Astrocyte (in vitro differentiated cells and primary cell): Measurements from ENCODE around the gene GH1. TPM values are rescaled to one million over a fixed set of nuclear protein-coding genes. Genes with fewer than 3 reads are reported as not detected.

ENCODE experiments used
- DNase-seq: peaks from one replicate; pipeline ENCODE4 v3.0.0-alpha.2; 2010; ENCODE audit warnings: low read depth
- FAIRE-seq: peaks from 2 replicates; lab custom pipeline; 2011; peaks lifted over from hg19 to GRCh38; lab: Jason Lieb, UNC
- H2AFZ ChIP-seq: 2 replicates; pipeline ENCODE4 v1.6.0; 2012; ENCODE audit warnings: low read depth, low read length, inconsistent platforms
- H3K27ac ChIP-seq: 2 replicates; pipeline ENCODE4 v1.5.1; 2011; ENCODE audit warnings: low read depth, low read length, inconsistent platforms
- H3K27me3 ChIP-seq: 2 replicates; pipeline ENCODE4 v1.6.0; 2011; ENCODE audit warnings: low read length, inconsistent platforms; ENCODE audit not compliant: insufficient read depth
- H3K36me3 ChIP-seq: 2 replicates; pipeline ENCODE4 v1.5.1; 2011; ENCODE audit warnings: low read length, inconsistent platforms; ENCODE audit not compliant: insufficient read depth
- H3K4me1 ChIP-seq: 2 replicates; pipeline ENCODE4 v1.5.1; 2011; ENCODE audit warnings: low read length, inconsistent platforms; ENCODE audit not compliant: insufficient read depth
- H3K4me2 ChIP-seq: 2 replicates; pipeline ENCODE4 v1.6.0; 2012; ENCODE audit warnings: low read length, inconsistent platforms
- H3K4me3 ChIP-seq: 2 replicates; pipeline ENCODE4 v1.5.1; 2011; ENCODE audit warnings: low read depth, mild to moderate bottlenecking, low read length, inconsistent platforms; ENCODE audit not compliant: insufficient read depth
- H3K79me2 ChIP-seq: 2 replicates; pipeline ENCODE4 v1.6.0; 2012; ENCODE audit warnings: mild to moderate bottlenecking, low read length, inconsistent platforms; ENCODE audit not compliant: insufficient read depth
- H3K9ac ChIP-seq: 2 replicates; pipeline ENCODE4 v1.6.0; 2012; ENCODE audit warnings: mild to moderate bottlenecking, low read length, inconsistent platforms
- H3K9me3 ChIP-seq: 2 replicates; pipeline ENCODE4 v1.5.1; 2012; ENCODE audit warnings: low read depth, mild to moderate bottlenecking, low read length, inconsistent platforms; ENCODE audit not compliant: insufficient read depth
- H4K20me1 ChIP-seq: 2 replicates; pipeline ENCODE4 v1.6.0; 2012; ENCODE audit warnings: low read length, inconsistent platforms; ENCODE audit not compliant: insufficient read depth
- H3K27ac Mint-ChIP-seq: one replicate; pipeline ENCODE4 v1.8.0; 2021; ENCODE audit warnings: mild to moderate bottlenecking, mixed read lengths; ENCODE audit not compliant: unreplicated experiment
- H3K27me3 Mint-ChIP-seq: one replicate; pipeline ENCODE4 v1.8.0; 2021; ENCODE audit warnings: low read depth, mixed read lengths; ENCODE audit not compliant: unreplicated experiment
- H3K36me3 Mint-ChIP-seq: one replicate; pipeline ENCODE4 v1.8.0; 2021; ENCODE audit warnings: low read depth, mixed read lengths; ENCODE audit not compliant: unreplicated experiment
- H3K4me1 Mint-ChIP-seq: one replicate; pipeline ENCODE4 v1.8.0; 2021; ENCODE audit warnings: low read depth, mixed read lengths; ENCODE audit not compliant: unreplicated experiment
- H3K4me3 Mint-ChIP-seq: one replicate; pipeline ENCODE4 v1.8.0; 2021; ENCODE audit warnings: mild to moderate bottlenecking, moderate library complexity, mixed read lengths; ENCODE audit not compliant: unreplicated experiment
- H3K9me3 Mint-ChIP-seq: one replicate; pipeline ENCODE4 v1.8.0; 2021; ENCODE audit warnings: mild to moderate bottlenecking, mixed read lengths; ENCODE audit not compliant: unreplicated experiment
- CTCF ChIP-seq: IDR thresholded peaks from 2 replicates; pipeline ENCODE4 v1.5.1; 2011; ENCODE audit warnings: low read depth, mild to moderate bottlenecking, inconsistent platforms, low read length, moderate library complexity; ENCODE audit not compliant: insufficient read depth
- EZH2 ChIP-seq: IDR thresholded peaks from 2 replicates; pipeline ENCODE4 v1.6.1; 2012; ENCODE audit warnings: mild to moderate bottlenecking, low read length, inconsistent platforms; ENCODE audit not compliant: insufficient read depth
- total RNA-seq: library from RNA; stranded (reverse); gene quantifications from 2 replicates; pipeline ENCODE4 v1.2.1, GENCODE V29; 2021

Gene GH1
- total RNA-seq, 1 donor from 2014 or later: not detected

- H3K36me3 ChIP-seq: no peaks in the 10 kb centered on the region
- no peak overlapping the region for H2AFZ ChIP-seq
- no peak overlapping the region for H3K4me2 ChIP-seq
- H3K4me1 Mint-ChIP-seq: no peaks in the 10 kb centered on the region
- FAIRE-seq (no peak), DNase-seq (no peak)
- H3K9me3 Mint-ChIP-seq: peaks cover 3% of the 10 kb centered on the region
- H3K27ac ChIP-seq: no peak overlapping the region
- H3K9me3 ChIP-seq: no peaks in the 10 kb centered on the region
- H3K4me3 Mint-ChIP-seq: no peak overlapping the region
- H3K27ac Mint-ChIP-seq: no peak overlapping the region
- no peak for TF ChIP-seq EZH2
- no peak for TF ChIP-seq CTCF
- H3K27me3 ChIP-seq: no peaks in the 10 kb centered on the region
- no peaks in the 10 kb centered on the region for H4K20me1 ChIP-seq
- H3K36me3 Mint-ChIP-seq: no peaks in the 10 kb centered on the region
- no peaks in the 10 kb centered on the region for H3K79me2 ChIP-seq
- no peak overlapping the region for H3K4me3 ChIP-seq
- peaks cover 17% of the 10 kb centered on the region for H3K27me3 Mint-ChIP-seq
- H3K9ac ChIP-seq: no peak overlapping the region
- H3K4me1 ChIP-seq: no peaks in the 10 kb centered on the region
Observed at GRCh38 chr17:63941162-63941561, 22.5 kb upstream of the GH1 start.

GRCh38 chr17:63940584-63940983 lies 21.9 kb upstream of the GH1 start:
- H3K27ac Mint-ChIP-seq: no peak overlapping the region
- H3K79me2 ChIP-seq: no peaks in the 10 kb centered on the region
- no peaks in the 10 kb centered on the region for H3K9me3 ChIP-seq
- no peaks in the 10 kb centered on the region for H3K4me1 Mint-ChIP-seq
- FAIRE-seq (no peak), DNase-seq (no peak)
- TF ChIP-seq CTCF (no peak), EZH2 (no peak)
- no peak overlapping the region for H3K4me3 Mint-ChIP-seq
- H3K4me3 ChIP-seq: no peak overlapping the region
- no peak overlapping the region for H3K27ac ChIP-seq
- H3K36me3 Mint-ChIP-seq: no peaks in the 10 kb centered on the region
- H3K9me3 Mint-ChIP-seq: peaks cover 3% of the 10 kb centered on the region
- H4K20me1 ChIP-seq: no peaks in the 10 kb centered on the region
- H3K36me3 ChIP-seq: no peaks in the 10 kb centered on the region
- no peak overlapping the region for H3K9ac ChIP-seq
- peaks cover 20% of the 10 kb centered on the region for H3K27me3 Mint-ChIP-seq
- no peak overlapping the region for H3K4me2 ChIP-seq
- H3K27me3 ChIP-seq: peaks cover 2% of the 10 kb centered on the region
- no peak overlapping the region for H2AFZ ChIP-seq
- H3K4me1 ChIP-seq: no peaks in the 10 kb centered on the region

DNA sequence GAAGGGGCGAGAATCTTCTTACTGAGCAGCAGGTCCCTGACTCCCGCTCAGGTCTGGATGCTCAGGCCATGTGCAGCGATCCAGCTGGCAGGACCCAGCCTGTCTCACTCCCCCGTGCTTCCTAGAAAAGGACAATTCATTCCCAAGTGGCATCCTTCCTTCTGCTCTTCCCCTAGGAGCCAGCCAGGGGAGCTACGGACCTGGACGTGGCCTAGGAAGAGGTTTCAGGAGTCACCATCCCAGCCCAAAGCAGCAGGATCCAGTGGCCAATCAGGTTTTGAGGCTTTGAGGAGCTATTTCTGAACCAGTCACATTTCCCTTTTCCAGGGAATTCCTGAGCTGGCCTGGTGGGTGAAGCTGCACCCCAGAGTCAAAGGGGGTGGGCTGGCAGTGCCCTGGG lies 21.2 kb upstream of the GH1 start:
- no peaks in the 10 kb centered on the region for H3K79me2 ChIP-seq
- H3K9ac ChIP-seq: no peak overlapping the region
- H3K4me2 ChIP-seq: no peak overlapping the region
- no peaks in the 10 kb centered on the region for H3K36me3 ChIP-seq
- DNase-seq (no peak), FAIRE-seq (no peak)
- H3K9me3 ChIP-seq: no peaks in the 10 kb centered on the region
- Mint-ChIP-seq H3K4me1 (no peaks in the 10 kb centered on the region), H3K27ac (no peak overlapping the region), H3K36me3 (no peaks in the 10 kb centered on the region), H3K4me3 (no peak overlapping the region), H3K27me3 (peaks cover 23% of the 10 kb centered on the region), H3K9me3 (peaks cover 3% of the 10 kb centered on the region)
- peaks cover 5% of the 10 kb centered on the region for H3K27me3 ChIP-seq
- no peak overlapping the region for H3K4me3 ChIP-seq
- TF ChIP-seq EZH2 (no peak), CTCF (no peak)
- H3K27ac ChIP-seq: no peak overlapping the region
- no peak overlapping the region for H2AFZ ChIP-seq
- no peaks in the 10 kb centered on the region for H4K20me1 ChIP-seq
- no peaks in the 10 kb centered on the region for H3K4me1 ChIP-seq
